Colon (tissue), 2 donors: ENCODE measurements around the gene LRP8.

Experiments
- FAIRE-seq: peaks from 2 replicates; lab custom pipeline; 2012; peaks lifted over from hg19 to GRCh38; lab: Jason Lieb, UNC
- donor health status: control.
- donor health status: control.

LRP8 gene

DNA sequence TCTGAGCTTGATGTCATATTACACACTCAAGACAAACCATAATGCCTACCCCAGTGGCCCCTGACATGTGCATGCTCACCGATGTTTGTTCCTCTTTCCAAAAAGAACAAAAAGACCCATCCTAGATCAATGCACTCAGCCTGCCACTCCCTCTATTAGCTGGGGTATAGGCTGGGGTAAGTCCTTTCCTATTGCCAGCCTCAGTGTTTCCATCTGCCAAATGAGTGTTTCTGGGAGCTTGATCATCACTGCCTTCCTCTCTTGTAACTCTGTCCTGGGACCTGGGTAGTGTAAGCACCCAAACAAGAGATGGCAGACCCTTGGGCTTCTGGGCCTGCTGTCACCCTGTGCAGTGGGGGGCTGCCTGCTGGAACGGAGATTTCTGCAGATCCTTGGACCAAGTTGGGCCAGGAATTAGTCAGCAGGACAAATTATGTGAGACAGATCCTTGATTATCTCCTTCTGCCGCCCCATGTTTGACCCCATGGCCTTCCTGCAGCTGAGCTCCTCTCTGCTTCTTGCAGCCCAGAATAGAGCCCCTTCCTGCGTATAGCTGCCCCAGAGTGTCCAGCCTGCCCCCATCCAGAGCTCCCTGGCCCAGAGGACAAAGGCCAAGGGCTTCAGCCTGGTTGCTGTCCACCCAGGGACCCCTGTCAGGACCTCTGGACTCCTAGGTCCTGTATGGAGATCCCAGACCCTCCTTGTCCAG, 31.5 kb upstream of the LRP8 start:
- FAIRE-seq = no peak

DNA sequence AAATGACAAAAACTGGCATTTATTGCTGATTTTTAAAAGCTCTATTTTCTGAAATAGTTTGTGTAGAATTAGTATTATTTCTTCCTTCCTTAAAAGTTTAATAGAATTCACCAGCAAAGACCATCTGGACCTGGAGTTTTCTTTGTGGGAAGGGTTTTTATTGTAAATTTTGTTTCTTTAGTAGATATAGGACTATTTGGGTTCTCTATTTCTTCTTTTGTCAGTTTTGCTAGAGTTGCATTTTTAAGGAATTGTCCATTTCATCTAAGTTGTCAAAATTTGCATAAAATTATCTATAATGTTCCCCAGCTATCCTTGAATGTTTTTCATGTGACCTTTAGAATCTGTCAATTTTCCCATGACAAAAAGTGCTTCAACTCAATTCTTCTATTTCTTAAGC, 28.8 kb upstream of the LRP8 start:
- no peak for FAIRE-seq

DNA sequence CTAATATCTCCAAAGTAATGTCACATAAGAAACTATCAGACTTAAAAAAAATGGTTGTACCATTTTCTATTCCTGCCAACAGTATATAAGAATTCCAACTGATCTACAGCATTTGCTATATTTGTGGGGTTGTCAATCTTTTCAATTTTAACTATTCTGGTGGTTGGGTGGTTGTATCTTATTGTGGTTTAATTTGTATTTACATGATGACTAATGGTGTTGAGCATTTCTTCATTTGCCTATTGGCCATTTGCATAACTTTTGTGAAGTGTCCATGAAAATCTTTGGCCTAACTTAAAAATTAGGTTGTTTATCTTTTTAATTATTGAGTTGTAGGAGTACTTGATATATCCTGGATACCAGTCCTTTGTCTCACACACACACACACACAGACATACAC, 26.2 kb upstream of the LRP8 start:
- FAIRE-seq = no peak

DNA sequence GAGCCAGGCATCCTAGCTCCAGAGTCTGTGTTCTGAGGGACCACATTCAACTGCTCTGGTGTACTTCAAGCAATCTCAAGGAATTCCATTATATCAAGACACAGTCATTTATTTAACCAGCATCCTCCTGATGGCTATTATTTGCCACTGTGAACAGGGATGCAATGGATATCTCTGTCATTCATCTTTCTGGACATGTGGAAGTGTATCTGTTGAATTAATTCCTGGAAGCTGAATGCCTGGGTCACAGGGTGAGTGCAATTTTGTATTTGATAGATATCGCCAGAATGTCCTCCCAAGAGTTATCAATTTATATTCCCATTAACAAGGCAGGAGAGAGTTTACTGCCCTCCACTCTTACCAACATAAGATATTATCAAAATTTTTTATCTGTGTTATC, 24.7 kb upstream of the LRP8 start:
- no peak for FAIRE-seq

DNA sequence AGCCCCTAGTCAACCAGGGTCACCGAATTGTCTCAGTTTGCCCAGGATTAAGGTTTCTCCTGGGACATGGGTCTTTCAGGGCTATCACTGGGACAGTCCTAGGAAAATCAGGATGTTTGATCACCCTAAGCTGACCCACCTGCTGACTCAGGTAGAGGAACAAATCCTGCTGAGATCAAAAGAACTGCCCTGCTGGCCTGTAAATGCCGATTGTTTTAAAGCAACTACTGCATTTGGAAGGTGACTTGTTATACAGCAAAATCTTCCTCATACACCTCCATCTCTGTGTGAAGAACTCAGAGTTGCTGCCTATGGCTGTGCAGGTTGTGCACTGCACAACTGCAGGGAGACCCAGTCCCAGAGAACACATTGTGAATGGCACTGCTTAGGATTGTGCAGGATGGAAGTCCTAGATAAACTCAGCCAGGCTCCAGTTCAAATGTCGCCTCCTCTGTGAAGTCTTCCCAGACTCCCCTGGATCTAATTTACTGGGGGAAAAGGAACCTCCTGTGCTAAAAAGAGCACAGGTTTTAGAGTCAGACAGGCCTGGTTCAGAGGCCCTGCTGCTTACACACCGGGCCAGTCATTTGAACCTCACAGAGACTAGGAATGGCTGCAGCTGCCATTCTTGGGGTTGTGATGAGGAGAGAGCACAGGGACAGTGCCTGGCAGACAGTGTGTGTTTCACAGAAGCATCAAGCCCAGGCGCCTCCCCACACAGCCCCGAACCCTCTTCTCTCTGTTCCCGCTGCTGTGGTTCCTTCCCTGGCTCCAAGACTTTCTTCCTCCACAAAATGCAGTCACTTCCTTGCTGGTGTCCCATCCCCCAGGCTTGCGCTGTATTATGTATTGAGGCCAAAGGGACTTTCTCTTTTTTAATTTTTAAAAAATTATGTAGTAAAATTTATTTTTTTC, 23.2 kb upstream of the LRP8 start:
- no peak for FAIRE-seq

DNA sequence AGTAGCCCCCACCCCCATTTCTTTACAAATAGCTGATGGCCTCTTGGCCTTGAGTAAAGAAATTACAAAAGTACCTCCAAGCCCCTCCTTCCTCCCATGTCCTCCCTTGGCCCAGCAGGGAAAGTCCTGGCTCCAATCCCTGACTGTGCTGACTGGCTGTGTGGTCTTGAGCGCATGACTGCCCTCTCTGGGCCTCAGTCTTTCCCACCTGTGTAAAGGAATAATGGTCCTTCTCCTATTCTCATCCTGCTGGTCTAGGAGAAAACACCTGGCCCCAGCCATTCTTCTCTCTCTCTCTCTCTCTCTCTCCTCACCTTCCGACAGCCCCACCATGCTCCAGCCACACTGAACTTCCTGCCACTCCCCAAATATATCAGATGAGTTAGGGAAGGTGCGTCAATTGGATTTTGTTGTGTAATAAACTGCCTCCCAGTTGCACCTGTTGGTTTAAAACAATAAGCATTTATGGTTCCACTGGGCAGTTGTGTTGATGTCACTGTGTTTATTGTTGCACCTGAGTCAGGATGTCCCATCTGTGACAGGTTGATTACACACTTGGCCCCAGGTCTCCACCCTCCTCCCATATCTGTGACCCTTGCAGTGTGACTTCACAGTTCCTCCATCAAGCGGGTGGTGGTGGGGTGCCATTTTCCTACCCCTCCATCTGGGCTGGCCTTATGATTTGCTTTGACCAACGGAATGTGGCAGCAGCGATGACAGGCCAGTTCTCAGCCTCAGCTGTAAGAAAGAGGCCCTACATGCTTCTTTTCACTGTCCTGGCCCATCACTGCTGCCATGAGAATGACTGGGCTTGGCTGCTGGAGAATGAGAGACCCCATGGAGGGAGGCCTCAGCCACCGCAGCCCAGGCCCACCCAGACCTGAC, 22.3 kb upstream of the LRP8 start:
- no peak for FAIRE-seq

DNA sequence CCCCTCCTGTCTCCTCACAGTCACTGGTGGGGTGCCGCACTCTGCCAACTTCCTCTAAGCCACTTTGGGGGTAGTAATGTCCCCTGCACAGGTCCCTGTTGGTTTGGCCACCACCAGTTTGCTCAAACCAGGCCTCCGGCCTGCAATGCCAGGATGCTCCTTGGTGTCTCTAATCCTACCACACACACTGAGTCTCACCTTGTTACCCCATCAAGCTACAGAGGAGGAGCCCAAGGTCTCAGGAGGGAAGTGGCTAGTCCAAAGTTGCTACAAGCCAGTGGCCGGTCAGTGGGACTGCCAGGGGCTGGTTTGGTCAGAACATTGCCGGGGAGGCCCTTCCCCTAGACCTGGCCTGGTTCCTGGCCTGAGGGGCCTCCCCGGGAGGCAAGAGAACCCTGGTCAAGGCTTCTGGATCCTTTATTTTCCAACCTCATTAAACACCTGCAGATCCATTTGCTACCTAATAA, 21.5 kb upstream of the LRP8 start:
- no peak for FAIRE-seq

DNA sequence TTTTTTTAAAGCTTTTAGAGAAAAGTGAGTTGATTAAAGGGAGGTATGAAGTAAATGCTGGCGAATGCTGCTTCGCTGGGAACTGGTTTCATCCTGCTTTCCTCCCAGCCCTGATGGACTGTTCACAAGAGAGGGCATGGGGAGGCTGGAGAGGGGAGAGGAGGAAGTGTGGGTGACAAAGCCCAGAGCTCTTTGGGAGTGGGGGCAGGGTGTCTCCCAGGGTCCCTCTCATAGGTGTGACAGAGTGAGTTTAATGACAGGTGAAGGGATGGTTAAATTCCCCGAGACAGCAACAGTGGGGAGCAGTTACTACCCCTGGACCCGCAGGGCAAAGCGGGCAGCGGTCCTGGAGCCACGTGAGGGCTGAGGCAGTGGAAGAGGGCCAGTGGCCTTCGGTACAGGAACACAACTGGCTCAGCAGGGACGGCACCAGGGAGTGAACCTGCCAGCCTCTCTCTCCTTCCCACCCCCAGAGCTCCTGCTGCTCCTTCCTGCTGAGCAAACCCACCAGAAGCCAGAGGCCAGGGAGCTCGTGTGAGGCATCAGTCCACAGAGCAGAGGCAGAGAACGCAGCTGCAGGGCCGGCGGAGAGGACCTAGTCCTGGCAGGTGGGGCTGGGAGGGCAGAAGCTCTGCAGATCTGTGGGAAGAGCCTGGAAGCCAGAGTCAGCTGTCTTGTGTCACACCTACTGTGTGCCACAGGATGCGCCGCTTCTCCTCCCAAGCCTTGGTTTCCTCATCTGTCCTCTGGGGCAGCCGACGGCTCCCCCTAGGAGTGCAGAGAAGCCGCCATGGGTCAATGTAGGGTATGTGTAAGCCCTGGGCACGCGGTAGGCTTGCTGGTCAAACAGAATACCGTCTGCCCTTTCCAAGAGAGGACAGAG, 20.9 kb upstream of the LRP8 start:
- FAIRE-seq = no peak

DNA sequence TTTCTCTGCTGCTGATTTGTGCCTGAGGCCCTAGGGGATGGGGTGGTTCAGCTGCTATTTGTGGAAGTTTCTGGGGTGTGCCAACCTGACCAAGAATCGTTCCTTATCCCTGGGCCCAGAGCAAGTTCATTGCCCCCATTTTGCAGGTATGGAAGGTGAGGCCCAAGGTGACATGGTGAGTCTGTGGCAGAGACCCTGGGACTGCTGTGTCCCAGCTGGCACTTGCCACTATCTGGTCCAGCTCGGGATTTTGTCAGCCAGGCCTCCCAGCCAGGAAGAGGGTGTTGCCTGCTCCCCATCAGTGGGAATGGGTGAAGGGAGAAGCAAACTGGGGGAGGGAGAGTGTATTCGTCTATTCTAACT, 18.9 kb upstream of the LRP8 start:
- no peak for FAIRE-seq

DNA sequence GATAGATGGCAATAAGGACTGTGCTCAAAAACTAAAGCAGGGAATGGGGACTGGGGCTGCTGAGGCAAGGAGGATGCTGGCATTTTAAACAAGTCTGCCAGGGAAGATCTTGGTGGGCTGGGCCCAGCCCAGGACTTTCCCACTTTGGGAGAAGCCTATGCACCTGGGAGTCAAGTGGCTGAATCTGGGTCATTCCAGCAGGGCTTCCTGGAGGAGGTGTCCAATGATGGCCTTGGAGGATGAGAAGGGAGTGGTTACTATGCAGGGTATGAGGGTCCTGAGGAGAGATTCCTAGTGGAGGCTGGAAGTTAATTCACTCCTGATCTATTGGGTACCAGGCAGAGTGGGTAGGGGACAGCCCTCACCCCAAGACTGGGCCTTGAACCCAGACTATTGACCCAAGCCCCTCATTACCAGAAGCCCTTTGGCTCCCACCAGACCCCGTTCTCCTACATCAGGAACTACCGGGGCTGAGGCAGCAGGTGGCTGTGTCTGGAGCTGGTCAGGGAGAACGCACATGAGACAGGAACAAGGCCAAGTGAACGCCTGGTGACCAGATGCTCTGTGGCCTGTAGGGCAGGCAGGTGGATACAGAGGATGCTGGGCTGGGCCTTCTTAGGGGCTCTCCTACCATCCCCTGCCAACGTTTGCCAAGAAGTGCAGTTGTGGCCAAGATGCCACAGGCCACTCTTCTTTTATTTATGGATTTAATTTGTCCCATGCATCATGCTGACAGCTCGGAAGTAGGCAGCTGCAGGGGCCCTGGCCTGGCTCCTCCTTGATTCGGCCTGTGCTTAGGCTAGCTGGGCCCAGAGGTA, 18.3 kb upstream of the LRP8 start:
- FAIRE-seq = no peak

DNA sequence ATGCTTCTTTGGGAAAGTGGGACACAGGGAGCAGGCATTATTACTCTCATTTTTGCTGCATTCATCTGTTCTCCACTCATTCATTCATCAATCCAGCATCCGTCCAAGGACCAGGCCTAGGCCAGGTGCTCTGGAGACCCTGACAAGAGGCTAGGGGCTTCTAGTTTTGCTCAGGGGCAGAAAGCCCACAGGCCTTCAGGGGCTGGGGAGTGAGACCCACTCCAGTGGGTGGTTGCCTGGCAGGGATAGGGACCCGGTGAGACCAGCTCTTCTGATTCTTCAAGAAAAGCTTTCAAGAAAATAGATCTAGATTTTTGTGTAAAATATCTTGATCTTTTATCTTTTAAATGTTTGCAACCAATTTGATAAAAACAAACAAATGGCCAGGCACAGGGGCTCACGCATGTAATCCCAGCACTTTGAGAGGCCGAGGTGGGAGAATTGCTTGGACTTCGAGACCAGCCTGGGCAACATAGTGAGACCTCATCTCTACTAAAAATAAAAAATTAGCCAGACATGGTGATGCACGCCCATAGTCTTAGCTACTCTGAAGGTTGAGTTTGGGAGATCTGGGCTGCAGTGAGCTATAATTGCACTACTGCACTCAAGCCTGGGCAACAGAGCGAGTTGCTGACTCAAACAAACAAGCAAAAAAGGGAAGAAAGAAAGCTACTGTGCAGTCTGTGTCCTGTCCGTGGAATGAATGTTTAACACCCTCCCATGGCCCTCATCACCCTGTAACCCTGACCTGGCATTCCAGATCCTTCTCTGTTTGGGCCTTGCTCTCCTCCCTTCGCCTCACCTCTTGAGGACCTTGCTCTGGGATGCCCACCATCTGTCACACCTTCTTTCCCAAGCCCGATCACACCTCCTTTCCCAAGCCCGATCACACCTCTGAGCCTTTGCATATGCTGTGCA, 17.3 kb upstream of the LRP8 start:
- no peak for FAIRE-seq

DNA sequence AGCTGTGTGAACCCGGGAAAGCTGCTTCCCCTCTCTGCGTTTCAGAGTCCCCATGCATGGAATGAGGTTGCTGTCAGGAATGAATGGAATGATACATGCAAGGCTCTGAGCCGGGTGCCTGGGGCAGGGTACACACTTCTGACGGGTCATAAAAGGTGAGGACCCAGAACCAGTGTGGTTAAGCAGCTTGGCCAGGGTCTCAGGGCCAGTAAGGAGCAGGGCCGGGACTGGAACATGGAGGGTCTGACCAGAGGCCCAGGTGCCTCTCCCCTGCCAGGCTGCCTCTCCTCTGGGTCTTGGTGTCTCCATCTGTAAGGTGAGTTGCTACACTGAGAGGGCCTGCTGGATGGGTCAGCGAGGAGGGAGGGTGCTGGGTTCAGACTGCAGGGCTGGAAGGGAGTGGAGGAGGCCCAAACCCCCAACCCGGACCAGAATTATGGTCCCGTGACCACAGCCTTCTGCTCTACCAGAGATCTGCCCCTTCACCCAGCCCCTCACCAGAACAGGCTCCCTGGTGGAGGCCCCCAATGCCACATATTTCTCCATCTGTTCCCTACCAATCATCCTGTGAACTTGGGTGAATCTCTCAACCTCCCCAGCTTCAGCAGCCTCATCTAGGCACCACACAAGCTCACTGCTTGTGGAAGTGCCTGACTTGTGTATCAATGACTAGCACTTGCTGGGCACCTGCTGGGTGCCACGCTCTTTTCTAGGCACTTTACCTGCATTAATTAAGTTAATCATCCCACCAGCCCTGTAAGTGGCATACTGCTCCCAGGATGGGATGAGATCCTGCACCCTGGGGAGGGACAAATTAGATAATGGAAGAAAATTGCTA, 16.2 kb upstream of the LRP8 start:
- no peak for FAIRE-seq

DNA sequence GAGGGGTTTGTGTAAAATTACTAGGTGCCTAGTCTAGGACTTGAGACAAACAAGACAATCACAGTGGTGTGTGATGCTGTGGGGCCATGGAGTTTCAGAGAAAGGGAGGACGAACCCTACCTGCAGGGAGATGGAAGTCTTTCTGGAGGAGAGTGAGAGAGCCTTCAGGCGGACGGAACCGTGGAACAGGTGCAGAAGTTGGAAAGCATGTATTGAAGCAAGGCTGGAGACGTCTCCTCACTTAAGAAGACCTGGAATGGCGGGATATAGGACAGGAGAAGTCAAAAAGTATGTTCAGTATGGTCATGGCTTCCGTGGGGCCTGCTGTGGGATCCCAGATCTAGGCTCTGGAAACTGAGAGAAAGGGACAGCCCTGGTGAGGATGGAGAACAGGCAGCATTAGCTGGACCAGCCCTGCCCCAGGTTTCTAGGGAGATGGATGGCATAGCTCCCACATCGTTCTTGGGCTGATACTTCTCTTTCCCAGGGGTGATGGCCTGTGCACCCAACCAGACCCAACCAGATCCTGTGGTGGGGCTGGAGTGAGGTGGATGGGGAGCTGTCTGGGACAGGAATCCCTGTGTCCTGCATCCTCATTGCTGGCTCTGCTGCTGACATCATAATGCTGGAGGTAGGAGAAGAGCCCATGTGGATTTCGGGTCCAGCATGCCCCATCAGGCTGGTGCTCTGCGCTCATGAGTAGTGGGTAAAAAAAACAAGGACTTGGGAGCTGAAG, 15.0 kb upstream of the LRP8 start:
- no peak for FAIRE-seq

DNA sequence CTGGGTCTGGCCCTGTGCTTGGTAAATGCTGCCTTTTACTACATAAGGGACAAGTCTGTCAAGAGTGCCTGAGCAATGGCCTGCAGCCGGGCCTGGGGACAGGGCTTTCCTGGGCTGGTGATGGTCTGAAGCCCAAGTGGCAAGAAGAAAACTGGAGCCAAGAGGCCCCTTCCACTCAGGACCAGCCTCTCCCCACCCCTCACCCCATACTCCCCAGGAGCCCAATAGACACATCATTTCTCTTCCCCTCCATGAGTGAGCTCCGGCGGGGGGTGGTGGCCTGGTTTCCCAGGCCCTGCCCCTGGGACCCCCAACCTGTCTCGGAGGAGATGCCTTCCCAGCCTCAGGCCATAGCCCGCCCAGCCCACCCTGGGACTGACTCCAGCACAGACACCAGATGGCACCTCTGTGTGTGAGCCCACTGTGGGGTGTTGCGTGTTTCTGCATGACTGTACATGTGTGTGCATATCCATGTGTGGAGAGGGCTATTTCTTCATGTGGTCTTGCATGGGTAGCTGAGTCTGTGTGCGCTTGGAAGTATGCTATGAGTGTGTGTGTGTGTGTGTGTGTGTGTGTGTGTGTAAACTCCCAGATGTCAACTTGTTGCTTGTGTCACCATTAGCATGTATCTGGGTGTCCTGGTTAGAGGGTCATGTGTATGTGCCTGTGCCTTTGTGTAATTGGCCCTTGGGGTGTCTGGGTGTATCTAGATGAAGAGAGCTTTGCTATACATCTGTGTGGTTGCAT, 14.3 kb upstream of the LRP8 start:
- FAIRE-seq = no peak

DNA sequence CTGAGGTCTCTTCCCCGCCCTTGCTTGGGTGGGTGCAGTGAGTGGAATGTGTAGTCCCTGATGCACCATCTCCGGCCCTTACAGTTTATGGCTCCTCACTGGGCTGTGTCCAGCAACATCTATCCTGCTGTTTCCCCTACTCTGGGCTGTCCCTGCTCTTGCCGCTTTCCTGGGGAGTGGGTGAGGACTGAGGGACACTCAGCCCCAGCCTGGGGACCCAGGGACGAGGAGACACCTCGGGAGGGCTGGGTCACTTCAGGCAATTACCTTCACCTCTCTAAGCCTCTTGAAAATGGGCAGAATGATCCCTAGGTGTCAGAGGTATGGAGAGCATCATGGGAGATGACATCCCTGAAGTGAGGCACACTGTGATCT, 13.6 kb upstream of the LRP8 start:
- no peak for FAIRE-seq

DNA sequence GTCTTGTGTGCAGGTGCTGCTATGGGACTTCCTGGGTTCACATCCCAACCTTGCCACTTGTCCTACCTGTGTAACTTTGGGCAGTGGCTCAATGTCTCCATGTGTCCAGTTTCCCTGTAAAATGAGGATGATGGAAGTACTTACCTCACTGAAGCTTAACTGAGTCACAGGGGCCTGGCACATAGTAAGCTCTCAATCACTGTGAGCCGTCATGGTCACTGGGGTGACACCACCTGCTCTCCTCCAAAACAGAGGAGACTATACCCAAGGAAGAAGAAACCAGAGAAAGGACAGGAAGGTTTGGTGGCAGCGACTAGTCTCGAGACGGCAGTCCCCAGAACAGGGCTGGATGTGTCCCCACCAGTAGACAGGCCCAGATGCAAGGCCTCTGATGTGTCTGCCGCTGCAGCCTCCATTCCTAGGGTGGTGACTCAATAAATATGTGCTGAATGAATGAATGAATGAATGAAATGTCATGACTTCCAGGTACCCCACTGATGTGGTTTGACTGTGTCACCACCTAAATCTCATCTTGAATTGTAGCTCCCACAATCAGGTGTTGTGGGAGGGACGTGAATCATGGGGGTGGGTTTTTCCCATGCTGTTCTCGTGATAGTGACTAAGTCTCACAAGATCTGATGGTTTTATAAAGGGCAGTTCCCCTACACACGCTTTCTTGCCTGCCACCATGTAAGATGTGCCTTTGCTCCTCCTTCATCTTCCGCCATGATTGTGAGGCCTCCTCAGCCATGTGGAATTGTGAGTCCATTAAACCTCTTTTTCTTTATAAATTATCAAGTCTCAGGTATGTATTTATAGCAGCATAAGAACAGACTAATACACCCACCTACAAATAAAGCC, 13.0 kb upstream of the LRP8 start:
- no peak for FAIRE-seq
